ENCODE results near the gene AACS. TPM values are rescaled to one million over a fixed set of nuclear protein-coding genes. Genes with fewer than 3 reads are reported as not detected.
"Not testable (repeated sequence)": the region's sequence is repeated elsewhere in the genome, so short reads cannot be mapped to it uniquely, and the experiment has no call there.

Gene AACS
- total RNA-seq, 2 experiments from 2014 or later: 25.4 to 25.5 TPM

- H3K27me3 Mint-ChIP-seq; DNase-seq; H3K4me1 Mint-ChIP-seq; H3K27ac Mint-ChIP-seq; H3K36me3 Mint-ChIP-seq; H3K9me3 Mint-ChIP-seq; ATAC-seq (ENCODE audit: low read depth); H3K4me3 Mint-ChIP-seq: not testable (repeated sequence)
- POLR2A ChIA-PET: interaction anchor here (0.6 kb wide), 1 partner anchor 21 kb away, joined by 4 read pairs; no protein-coding TSS in a partner anchor
These were observed 23.0 kb downstream of the AACS start for GRCh38 chr12:125088199-125088598.

- H3K27me3 Mint-ChIP-seq: no peaks in the 10 kb centered on the region
- ATAC-seq (ENCODE audit: low read depth): no peak
- H3K36me3 Mint-ChIP-seq: peaks cover 5% of the 10 kb centered on the region
- no peak for DNase-seq
- no peaks in the 10 kb centered on the region for H3K4me1 Mint-ChIP-seq
- no peaks in the 10 kb centered on the region for H3K9me3 Mint-ChIP-seq
- H3K4me3 Mint-ChIP-seq: no peak overlapping the region
- no peak overlapping the region for H3K27ac Mint-ChIP-seq
- POLR2A ChIA-PET: no interaction called here
These were observed 23.8 kb downstream of the AACS start for GRCh38 chr12:125089083-125089482.

- Mint-ChIP-seq H3K27me3 (no peaks in the 10 kb centered on the region), H3K4me3 (no peak overlapping the region), H3K4me1 (no peaks in the 10 kb centered on the region), H3K27ac (no peak overlapping the region), H3K36me3 (peaks cover 2% of the 10 kb centered on the region), H3K9me3 (no peaks in the 10 kb centered on the region)
- ATAC-seq (ENCODE audit: low read depth) (no peak), DNase-seq (no peak)
- POLR2A ChIA-PET: no interaction called here
These were observed 24.4 kb downstream of the AACS start for GRCh38 chr12:125089626-125090025.

- Mint-ChIP-seq H3K27me3 (no peaks in the 10 kb centered on the region), H3K4me1 (no peaks in the 10 kb centered on the region), H3K9me3 (no peaks in the 10 kb centered on the region), H3K27ac (no peak overlapping the region), H3K4me3 (no peak overlapping the region), H3K36me3 (peaks cover 2% of the 10 kb centered on the region)
- ATAC-seq (ENCODE audit: low read depth): no peak
- DNase-seq: no peak
- POLR2A ChIA-PET: no interaction called here
These were observed 25.2 kb downstream of the AACS start for GRCh38 chr12:125090437-125090836.

GRCh38 chr12:125091401-125091800, 26.2 kb downstream of the AACS start:
- ATAC-seq (ENCODE audit: low read depth) (no peak), DNase-seq (no peak)
- peaks cover 2% of the 10 kb centered on the region for H3K36me3 Mint-ChIP-seq
- H3K27ac Mint-ChIP-seq: no peak overlapping the region
- no peaks in the 10 kb centered on the region for H3K27me3 Mint-ChIP-seq
- peaks cover under 1% of the 10 kb centered on the region for H3K4me1 Mint-ChIP-seq
- no peak overlapping the region for H3K4me3 Mint-ChIP-seq
- H3K9me3 Mint-ChIP-seq: no peaks in the 10 kb centered on the region
- POLR2A ChIA-PET: no interaction called here

- Mint-ChIP-seq H3K4me1 (peaks cover 6% of the 10 kb centered on the region), H3K27ac (no peak overlapping the region), H3K4me3 (no peak overlapping the region), H3K9me3 (no peaks in the 10 kb centered on the region), H3K27me3 (no peaks in the 10 kb centered on the region), H3K36me3 (peaks cover 2% of the 10 kb centered on the region)
- no peak for DNase-seq
- no peak for ATAC-seq (ENCODE audit: low read depth)
- POLR2A ChIA-PET: no interaction called here
These were observed 27.1 kb downstream of the AACS start for GRCh38 chr12:125092108-125092871.

- H3K9me3 Mint-ChIP-seq: no peaks in the 10 kb centered on the region
- H3K4me3 Mint-ChIP-seq: no peak overlapping the region
- peak overlapping the region; percentile 2 for H3K27ac Mint-ChIP-seq
- H3K36me3 Mint-ChIP-seq: no peaks in the 10 kb centered on the region
- H3K4me1 Mint-ChIP-seq: peaks cover 9% of the 10 kb centered on the region
- ATAC-seq (ENCODE audit: low read depth) (no peak), DNase-seq (no peak)
- POLR2A ChIA-PET: no interaction called here
- no peaks in the 10 kb centered on the region for H3K27me3 Mint-ChIP-seq
These were observed 27.8 kb downstream of the AACS start for GRCh38 chr12:125092872-125093680.

GRCh38 chr12:125093681-125094330, 28.6 kb downstream of the AACS start:
- H3K27ac Mint-ChIP-seq: no peak overlapping the region

GRCh38 chr12:125096894-125097293, 31.7 kb downstream of the AACS start:
- POLR2A ChIA-PET: no interaction called here
- no peaks in the 10 kb centered on the region for H3K27me3 Mint-ChIP-seq
- DNase-seq (no peak), ATAC-seq (ENCODE audit: low read depth) (no peak)
- H3K4me1 Mint-ChIP-seq: peaks cover 23% of the 10 kb centered on the region
- no peak overlapping the region for H3K4me3 Mint-ChIP-seq
- no peaks in the 10 kb centered on the region for H3K36me3 Mint-ChIP-seq
- H3K27ac Mint-ChIP-seq: no peak overlapping the region
- H3K9me3 Mint-ChIP-seq: no peaks in the 10 kb centered on the region

More at GRCh38 chr12:125093681-125094330, 28.6 kb downstream of the AACS start:
- no peaks in the 10 kb centered on the region for H3K27me3 Mint-ChIP-seq
- no peak overlapping the region for H3K4me3 Mint-ChIP-seq
- H3K9me3 Mint-ChIP-seq: no peaks in the 10 kb centered on the region
- H3K36me3 Mint-ChIP-seq: no peaks in the 10 kb centered on the region
- POLR2A ChIA-PET: no interaction called here
- peaks cover 17% of the 10 kb centered on the region for H3K4me1 Mint-ChIP-seq
- DNase-seq (no peak), ATAC-seq (ENCODE audit: low read depth) (no peak)

GRCh38 chr12:125097427-125097826, 32.2 kb downstream of the AACS start:
- Mint-ChIP-seq H3K36me3 (no peaks in the 10 kb centered on the region), H3K27me3 (no peaks in the 10 kb centered on the region), H3K4me1 (peaks cover 23% of the 10 kb centered on the region), H3K4me3 (no peak overlapping the region), H3K9me3 (no peaks in the 10 kb centered on the region), H3K27ac (no peak overlapping the region)
- DNase-seq: no peak
- POLR2A ChIA-PET: interaction anchor here (0.7 kb wide), 1 partner anchor 33 kb away, joined by 7 read pairs; no protein-coding TSS in a partner anchor
- no peak for ATAC-seq (ENCODE audit: low read depth)

GRCh38 chr12:125098676-125099408, 33.6 kb downstream of the AACS start:
- Mint-ChIP-seq H3K27ac (peak overlapping the region; percentile 9), H3K9me3 (no peaks in the 10 kb centered on the region), H3K27me3 (no peaks in the 10 kb centered on the region), H3K4me3 (peak overlapping the region; percentile 28), H3K36me3 (peaks cover 4% of the 10 kb centered on the region), H3K4me1 (peaks cover 23% of the 10 kb centered on the region)
- DNase-seq (no peak), ATAC-seq (ENCODE audit: low read depth) (peak; percentile 78)
- POLR2A ChIA-PET: no interaction called here

- DNase-seq: no peak
- POLR2A ChIA-PET: no interaction called here
- peaks cover 4% of the 10 kb centered on the region for H3K36me3 Mint-ChIP-seq
- peaks cover 23% of the 10 kb centered on the region for H3K4me1 Mint-ChIP-seq
- peak overlapping the region; percentile 22 for H3K4me3 Mint-ChIP-seq
- no peaks in the 10 kb centered on the region for H3K27me3 Mint-ChIP-seq
- no peak for ATAC-seq (ENCODE audit: low read depth)
- H3K27ac Mint-ChIP-seq: no peak overlapping the region
- no peaks in the 10 kb centered on the region for H3K9me3 Mint-ChIP-seq
These were observed 34.2 kb downstream of the AACS start for GRCh38 chr12:125099409-125099782.
